C4-2B (cell line): ENCODE results near the gene PAPSS1.

Experiments
- CTCF ChIP-seq: fragments of 450-650 bp; conservative IDR thresholded peaks from 2 replicates; pipeline ENCODE4 v1.5.1; 2017; ENCODE audit warnings: mild to moderate bottlenecking
- ZFX ChIP-seq: fragments of 450-650 bp; IDR thresholded peaks from 2 replicates; pipeline ENCODE4 v1.6.1; 2017

DNA sequence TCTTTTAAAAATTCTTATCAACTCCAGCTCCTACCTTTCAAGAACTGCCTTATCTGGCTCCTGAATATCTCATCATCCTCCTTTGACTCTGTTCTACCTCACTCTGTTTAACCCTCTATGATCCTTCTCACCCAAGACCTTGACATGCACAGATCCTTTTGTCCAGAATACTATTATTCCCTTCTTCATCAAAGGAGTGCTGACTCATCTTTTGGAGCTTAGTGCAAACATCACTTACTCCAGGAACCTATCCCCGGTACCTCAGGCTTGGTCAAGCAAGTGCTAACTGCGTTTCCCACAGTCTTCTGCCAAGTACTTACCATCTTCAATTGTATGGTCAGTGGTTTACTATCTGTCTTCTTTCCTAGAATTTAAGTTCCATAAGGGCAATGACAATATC lies 96.0 kb downstream of the PAPSS1 start:
- TF ChIP-seq CTCF (no peak), ZFX (no peak)
